ENCODE measurements around the gene PEA15.
A peak's percentile ranks its signal among the peaks of the same experiment; 100 is the strongest.

PEA15 gene, protein sequence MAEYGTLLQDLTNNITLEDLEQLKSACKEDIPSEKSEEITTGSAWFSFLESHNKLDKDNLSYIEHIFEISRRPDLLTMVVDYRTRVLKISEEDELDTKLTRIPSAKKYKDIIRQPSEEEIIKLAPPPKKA

GRCh38 chr1:160205242-160206035, at the start of gene PEA15:
PEA15 (plus strand) TSS chr1:160205384; CDS start chr1:160211545, 6,161 bp downstream.
- peak; percentile 88 for DNase-seq (ENCODE audit: low spot score)

DNA sequence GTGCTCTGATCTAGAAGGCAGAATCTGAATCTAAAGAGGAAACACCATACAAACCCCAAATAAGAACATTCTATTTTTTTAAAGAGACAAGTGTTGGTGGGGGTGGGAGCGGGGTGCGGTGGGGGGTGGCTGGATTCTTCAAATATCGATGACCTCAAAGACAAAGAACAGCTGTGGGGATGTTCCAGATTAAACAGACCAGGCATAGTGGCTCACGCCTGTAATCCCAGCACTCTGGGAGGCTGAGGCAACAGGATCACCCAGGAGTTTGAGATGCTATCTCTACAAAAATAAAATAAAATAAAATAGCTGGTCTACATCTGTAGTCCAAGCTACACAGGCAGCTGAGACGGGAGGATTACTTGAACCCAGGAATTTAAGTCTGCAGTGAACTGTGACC, 48.8 kb upstream of the PEA15 start:
- no peak for DNase-seq (ENCODE audit: low spot score)

- DNase-seq (ENCODE audit: low spot score): no peak
These were observed 48.0 kb upstream of the PEA15 start for GRCh38 chr1:160157174-160157573.

GRCh38 chr1:160158031-160158430, 47.2 kb upstream of the PEA15 start:
- no peak for DNase-seq (ENCODE audit: low spot score)

- no peak for DNase-seq (ENCODE audit: low spot score)
These were observed 46.6 kb upstream of the PEA15 start for GRCh38 chr1:160158534-160158933.

- DNase-seq (ENCODE audit: low spot score): no peak
These were observed 45.3 kb upstream of the PEA15 start for GRCh38 chr1:160159846-160160245.

- DNase-seq (ENCODE audit: low spot score): no peak
These were observed 43.0 kb upstream of the PEA15 start for GRCh38 chr1:160161965-160162705.

DNA sequence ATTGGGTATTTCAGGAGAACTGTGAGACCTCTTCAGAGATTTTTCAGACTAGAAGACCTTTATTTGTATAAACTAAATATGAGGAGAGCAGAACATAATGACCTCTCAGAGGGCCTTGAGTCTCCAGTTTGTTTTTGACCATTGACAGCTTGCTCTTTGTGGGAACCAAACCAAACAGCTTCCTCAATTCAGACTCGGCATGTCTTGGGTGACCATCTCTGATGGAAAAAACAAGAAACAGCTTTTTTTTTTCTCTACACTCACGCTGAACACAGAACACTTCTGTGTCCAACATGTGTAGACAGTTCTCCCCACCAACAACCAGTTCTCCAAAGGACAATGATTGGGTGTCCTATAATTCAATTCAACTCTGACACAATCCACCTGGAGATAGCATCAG, 42.3 kb upstream of the PEA15 start:
- no peak for DNase-seq (ENCODE audit: low spot score)

DNA sequence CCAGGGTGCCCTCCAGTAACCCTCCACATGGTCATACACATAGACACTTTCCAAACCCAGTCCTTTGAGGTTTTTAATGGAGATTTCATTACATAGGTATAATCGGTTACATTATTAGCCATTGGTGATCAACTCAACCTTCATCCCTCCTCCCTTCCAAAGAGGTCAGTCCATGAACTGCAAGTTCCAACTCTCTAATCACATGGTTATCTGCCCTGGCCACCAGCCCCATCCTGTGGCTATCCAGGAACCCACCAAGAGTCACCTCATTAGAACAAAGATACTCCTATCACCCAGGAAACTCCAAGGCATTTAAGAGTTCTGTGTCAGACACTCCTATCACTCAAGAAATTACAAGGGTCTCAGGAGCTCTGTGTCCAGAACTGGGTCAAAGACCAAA, 41.6 kb upstream of the PEA15 start:
- DNase-seq (ENCODE audit: low spot score): no peak

DNA sequence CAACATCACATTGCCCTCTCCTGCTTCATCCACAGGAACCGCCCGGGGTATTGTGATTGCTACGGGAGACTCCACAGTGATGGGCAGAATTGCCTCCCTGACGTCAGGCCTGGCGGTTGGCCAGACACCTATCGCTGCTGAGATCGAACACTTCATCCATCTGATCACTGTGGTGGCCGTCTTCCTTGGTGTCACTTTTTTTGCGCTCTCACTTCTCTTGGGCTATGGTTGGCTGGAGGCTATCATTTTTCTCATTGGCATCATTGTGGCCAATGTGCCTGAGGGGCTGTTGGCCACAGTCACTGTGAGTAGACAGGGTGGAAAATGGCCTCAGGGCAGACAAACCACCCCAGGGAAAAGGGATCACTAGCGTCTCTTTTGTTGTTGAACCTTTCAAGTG, 41.1 kb upstream of the PEA15 start:
- no peak for DNase-seq (ENCODE audit: low spot score)

GRCh38 chr1:160166166-160166868, 38.9 kb upstream of the PEA15 start:
- no peak for DNase-seq (ENCODE audit: low spot score)

DNA sequence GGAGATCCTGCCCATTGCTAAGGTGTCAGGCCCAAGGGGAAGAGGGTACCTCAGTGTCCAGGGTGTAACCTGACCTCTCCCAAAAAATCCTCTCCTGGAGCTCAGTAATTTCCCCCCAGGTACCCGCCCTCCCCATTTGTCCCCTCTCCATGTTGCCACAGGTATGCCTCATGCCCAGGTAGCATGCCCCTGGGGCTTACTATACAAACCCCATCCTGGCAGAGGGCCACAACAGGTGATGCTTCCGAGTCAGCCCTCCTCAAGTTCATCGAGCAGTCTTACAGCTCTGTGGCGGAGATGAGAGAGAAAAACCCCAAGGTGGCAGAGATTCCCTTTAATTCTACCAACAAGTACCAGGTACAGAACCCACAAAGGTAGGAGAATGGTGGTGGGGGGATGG, 38.1 kb upstream of the PEA15 start:
- DNase-seq (ENCODE audit: low spot score): no peak

GRCh38 chr1:160167580-160167979, 37.6 kb upstream of the PEA15 start:
- no peak for DNase-seq (ENCODE audit: low spot score)

- no peak for DNase-seq (ENCODE audit: low spot score)
These were observed 37.2 kb upstream of the PEA15 start for GRCh38 chr1:160168016-160168415.

DNA sequence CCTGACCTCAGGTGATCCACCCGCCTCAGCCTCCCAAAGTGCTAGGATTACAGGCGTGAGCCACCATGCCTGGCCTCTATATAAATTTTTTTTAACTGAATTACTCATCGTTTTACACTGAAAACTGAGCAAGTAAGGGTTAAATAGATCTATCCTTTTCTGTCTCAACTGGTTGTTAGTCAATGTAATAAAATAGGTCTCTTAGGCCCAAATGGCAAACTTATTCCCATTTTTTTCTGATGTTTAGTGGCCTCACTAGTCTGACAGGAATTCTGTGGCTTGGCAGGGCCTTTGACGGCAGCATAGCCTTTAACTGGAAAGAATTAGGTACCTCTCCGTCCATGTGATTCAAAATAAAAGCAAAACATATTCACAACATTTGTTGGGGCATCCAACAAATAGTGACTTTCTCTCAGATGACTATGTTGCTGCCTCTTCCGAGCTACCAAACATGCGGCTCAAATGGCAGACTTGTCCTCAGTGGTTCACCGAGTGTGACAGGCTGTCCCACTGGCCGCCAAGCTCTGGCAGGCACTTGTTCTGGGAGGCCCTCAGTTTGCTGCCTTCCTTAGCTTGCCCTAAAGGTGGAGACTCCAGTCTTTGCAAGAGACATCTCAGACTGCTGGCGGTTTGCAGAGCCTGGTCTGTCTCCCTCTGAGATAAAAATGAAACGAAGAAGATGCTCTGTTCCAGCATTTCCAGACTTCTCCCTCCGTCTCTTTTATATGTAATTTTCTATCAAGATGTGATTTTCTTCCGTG, 36.4 kb upstream of the PEA15 start:
- no peak for DNase-seq (ENCODE audit: low spot score)

GRCh38 chr1:160169553-160170399, 35.4 kb upstream of the PEA15 start:
- DNase-seq (ENCODE audit: low spot score): no peak

GRCh38 chr1:160171354-160171753, 33.8 kb upstream of the PEA15 start:
- no peak for DNase-seq (ENCODE audit: low spot score)

GRCh38 chr1:160171980-160172379, 33.2 kb upstream of the PEA15 start:
- no peak for DNase-seq (ENCODE audit: low spot score)

DNA sequence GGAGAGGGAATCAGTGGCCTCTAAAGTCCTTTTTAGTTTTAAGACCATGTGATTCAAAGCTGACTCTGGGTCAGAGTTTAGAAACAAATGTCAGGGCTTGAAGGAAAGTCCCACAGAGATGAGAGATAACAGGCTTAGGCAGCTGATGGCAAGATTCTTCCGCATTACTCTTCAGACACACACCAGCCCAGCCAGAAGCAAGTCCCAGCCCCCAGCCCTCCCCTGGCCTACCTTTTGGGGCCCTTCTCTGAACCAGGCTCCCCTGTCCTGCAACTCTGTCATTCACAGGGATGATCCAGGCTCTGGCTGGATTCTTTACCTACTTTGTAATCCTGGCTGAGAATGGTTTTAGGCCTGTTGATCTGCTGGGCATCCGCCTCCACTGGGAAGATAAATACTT, 28.0 kb upstream of the PEA15 start:
- DNase-seq (ENCODE audit: low spot score): no peak

- DNase-seq (ENCODE audit: low spot score): no peak
These were observed 27.5 kb upstream of the PEA15 start for GRCh38 chr1:160177667-160178066.

DNA sequence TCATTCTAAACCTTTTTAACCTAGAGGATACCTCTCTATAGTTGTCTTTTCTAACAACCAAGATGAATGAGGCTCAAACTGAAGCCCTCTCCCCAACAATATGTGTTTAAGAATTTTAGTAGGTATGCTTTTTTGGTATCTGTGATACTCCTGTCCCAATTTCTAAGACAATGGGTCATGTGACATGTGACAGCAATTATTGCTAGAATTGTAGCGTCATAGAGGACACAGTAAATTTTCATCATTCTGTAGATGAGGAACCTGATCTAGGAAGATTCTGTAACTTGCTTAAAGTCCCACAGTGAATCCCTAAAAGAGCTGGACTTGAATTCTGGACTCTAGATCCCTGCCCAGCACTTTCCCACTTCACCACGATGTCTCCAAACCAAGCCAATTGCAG, 26.5 kb upstream of the PEA15 start:
- no peak for DNase-seq (ENCODE audit: low spot score)

Data from germinal center (tissue), 1 donor.